RWPE1 (cell line): ENCODE results near the gene TTC28.

Experiments
- CTCF ChIA-PET: fragments of 350-600 bp; sonication (Branson Sonifier 250); formaldehyde crosslinking; extraction: SDS; loops from one replicate; lab custom pipeline; 2021; lab: Yijun Ruan, JAX
- POLR2A ChIA-PET: fragments of 400-600 bp; formaldehyde crosslinking; extraction: SDS; loops from one replicate; lab custom pipeline; 2020; ENCODE audit warnings: antibody characterized with exemption; ENCODE audit not compliant: low non-redundant PET; lab: Yijun Ruan, JAX
- DNase-seq: peaks from one replicate; pipeline ENCODE4 v3.0.0; 2012; ENCODE audit warnings: low spot score
- H3K27ac ChIP-seq: fragments of 450-650 bp; 2 replicates; pipeline ENCODE4 v1.5.1; 2017
- CTCF ChIP-seq: fragments of 450-650 bp; conservative IDR thresholded peaks from 2 replicates; pipeline ENCODE4 v1.5.1; 2017; ENCODE audit warnings: low read depth, mild to moderate bottlenecking

TTC28 gene

GRCh38 chr22:28269277-28269676 is 410.4 kb downstream of the TTC28 start:
- TF ChIP-seq CTCF, result no peak
- H3K27ac ChIP-seq, result no peak overlapping the region
- CTCF ChIA-PET, result no interaction called here
- POLR2A ChIA-PET, result no interaction called here
- DNase-seq, result no peak

GRCh38 chr22:28268850-28269249 is 410.8 kb downstream of the TTC28 start:
- no peak for TF ChIP-seq CTCF
- ChIA-PET CTCF (no interaction called here), POLR2A (no interaction called here)
- no peak overlapping the region for H3K27ac ChIP-seq
- DNase-seq, result no peak

GRCh38 chr22:28268171-28268570 is 411.5 kb downstream of the TTC28 start:
- CTCF ChIA-PET, result interaction anchor here (0.6 kb wide), 1 partner anchor 19 kb away, joined by 3 read pairs; no protein-coding TSS in a partner anchor
- POLR2A ChIA-PET, result no interaction called here
- DNase-seq, result no peak
- H3K27ac ChIP-seq, result no peak overlapping the region
- no peak for TF ChIP-seq CTCF

GRCh38 chr22:28260619-28261018 is 419.0 kb downstream of the TTC28 start:
- no peak for TF ChIP-seq CTCF
- DNase-seq, result no peak
- no peak overlapping the region for H3K27ac ChIP-seq
- ChIA-PET CTCF (no interaction called here), POLR2A (no interaction called here)

- CTCF ChIA-PET, result no interaction called here
- TF ChIP-seq CTCF, result no peak
- no peak overlapping the region for H3K27ac ChIP-seq
- POLR2A ChIA-PET, result no interaction called here
- DNase-seq, result no peak
These were observed 419.8 kb downstream of the TTC28 start for GRCh38 chr22:28259774-28260312.

- TF ChIP-seq CTCF, result no peak
- ChIA-PET CTCF (interaction anchor here (0.6 kb wide), 1 partner anchor 226 kb away, joined by 3 read pairs; no protein-coding TSS in a partner anchor), POLR2A (no interaction called here)
- no peak overlapping the region for H3K27ac ChIP-seq
- no peak for DNase-seq
These were observed 425.2 kb downstream of the TTC28 start for GRCh38 chr22:28254396-28254795.

- TF ChIP-seq CTCF, result no peak
- ChIA-PET POLR2A (no interaction called here), CTCF (interaction anchor here (0.7 kb wide), 1 partner anchor 121 kb away, joined by 3 read pairs; no protein-coding TSS in a partner anchor)
- no peak overlapping the region for H3K27ac ChIP-seq
- no peak for DNase-seq
These were observed 427.1 kb downstream of the TTC28 start for GRCh38 chr22:28252539-28252938.
